Esophagus squamous epithelium (tissue), 4 donors: ENCODE results near the gene MACROH2A2.

Source experiments
- POLR2A ChIP-seq, 4 donors: fragments of 450-650 bp; IDR thresholded peaks; one replicate each; pipeline ENCODE4 v1.6.1; 2017; ENCODE audit warnings: antibody characterized with exemption in 4 of 4, mild to moderate bottlenecking in 4 of 4, moderate library complexity in 3 of 4
- TF ChIP-seq, protein P1 (sequence below), 6 experiments: fragments of 450-650 bp in 4 of 6; fragments of 200-600 bp in 2 of 6; sonication (generic) in 2 of 6; IDR thresholded peaks; one replicate each; pipeline ENCODE4 v1.5.1; 2016 to 2019; ENCODE audit warnings: antibody characterized with exemption in 6 of 6, mild to moderate bottlenecking in 4 of 6, moderate library complexity in 4 of 6

DNA sequence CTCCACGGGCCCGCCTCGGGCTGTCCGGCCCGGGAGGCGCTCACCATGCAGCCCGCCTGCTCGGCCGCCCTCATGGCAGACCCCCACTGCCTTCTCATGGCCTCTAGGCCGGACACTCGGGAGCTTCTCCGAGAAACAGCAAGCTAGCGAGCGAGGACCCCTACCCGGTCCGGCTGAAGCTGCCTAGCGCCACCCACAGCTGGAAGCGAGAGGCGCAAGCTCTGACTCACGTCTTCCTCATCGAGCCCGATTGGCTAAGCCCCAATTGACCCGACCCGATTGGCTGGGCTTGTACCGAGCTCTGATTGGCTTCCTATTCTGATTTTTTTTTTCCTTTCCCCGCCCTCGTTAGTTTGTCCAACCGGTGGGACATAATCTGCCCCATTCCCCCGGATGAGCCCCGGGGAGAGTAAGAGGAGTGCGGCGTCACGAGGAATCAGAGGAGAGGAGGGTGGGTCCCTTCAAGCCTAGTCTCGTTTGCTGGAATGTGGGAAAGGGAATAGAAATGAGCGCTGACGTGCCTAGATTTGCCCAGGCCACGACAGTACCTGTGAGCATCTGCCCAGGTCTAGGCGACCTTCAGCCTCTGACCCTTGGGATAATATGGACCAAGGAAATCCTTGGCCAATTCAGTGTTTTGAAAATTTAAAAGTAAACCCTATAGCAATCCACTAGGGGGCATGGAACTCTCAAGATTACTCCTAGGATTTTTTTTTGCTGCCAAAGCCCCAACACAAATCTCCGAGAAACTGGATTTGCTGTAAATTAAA, 94.0 kb downstream of the MACROH2A2 start, which contains the start of gene TYSND1:
- TF ChIP-seq, protein P1, sequence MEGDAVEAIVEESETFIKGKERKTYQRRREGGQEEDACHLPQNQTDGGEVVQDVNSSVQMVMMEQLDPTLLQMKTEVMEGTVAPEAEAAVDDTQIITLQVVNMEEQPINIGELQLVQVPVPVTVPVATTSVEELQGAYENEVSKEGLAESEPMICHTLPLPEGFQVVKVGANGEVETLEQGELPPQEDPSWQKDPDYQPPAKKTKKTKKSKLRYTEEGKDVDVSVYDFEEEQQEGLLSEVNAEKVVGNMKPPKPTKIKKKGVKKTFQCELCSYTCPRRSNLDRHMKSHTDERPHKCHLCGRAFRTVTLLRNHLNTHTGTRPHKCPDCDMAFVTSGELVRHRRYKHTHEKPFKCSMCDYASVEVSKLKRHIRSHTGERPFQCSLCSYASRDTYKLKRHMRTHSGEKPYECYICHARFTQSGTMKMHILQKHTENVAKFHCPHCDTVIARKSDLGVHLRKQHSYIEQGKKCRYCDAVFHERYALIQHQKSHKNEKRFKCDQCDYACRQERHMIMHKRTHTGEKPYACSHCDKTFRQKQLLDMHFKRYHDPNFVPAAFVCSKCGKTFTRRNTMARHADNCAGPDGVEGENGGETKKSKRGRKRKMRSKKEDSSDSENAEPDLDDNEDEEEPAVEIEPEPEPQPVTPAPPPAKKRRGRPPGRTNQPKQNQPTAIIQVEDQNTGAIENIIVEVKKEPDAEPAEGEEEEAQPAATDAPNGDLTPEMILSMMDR (IDR thresholded peaks at IDR 0.05), result peak; percentile 56 to 84 (median 71)
- TF ChIP-seq POLR2A (IDR thresholded peaks at IDR 0.05), result peak in 3 of 4 donors; percentile 41 to 90 (median 57)
